NB4 (cell line): ENCODE measurements around the gene COL1A2.

Experiments used
- DNase-seq: peaks from one replicate; pipeline ENCODE4 v3.0.0; 2010; ENCODE audit warnings: low read depth
- H3K4me3 ChIP-seq: one replicate; pipeline ENCODE4 v1.5.1; 2011; ENCODE audit warnings: mild to moderate bottlenecking, low read depth, low read length, moderate library complexity
- CTCF ChIP-seq: IDR thresholded peaks from one replicate; pipeline ENCODE4 v1.5.1; 2012; ENCODE audit warnings: low read depth, low read length
- MAX ChIP-seq: IDR thresholded peaks from 2 replicates; pipeline ENCODE4 v1.6.1; 2011; ENCODE audit warnings: low read depth, low read length
- MYC ChIP-seq: IDR thresholded peaks from 2 replicates; pipeline ENCODE4 v1.6.1; 2011; ENCODE audit warnings: low read depth, low read length
- POLR2A ChIP-seq: IDR thresholded peaks from 2 replicates; pipeline ENCODE4 v1.6.1; 2011; ENCODE audit warnings: mild to moderate bottlenecking; ENCODE audit not compliant: insufficient read length; ENCODE audit errors: extremely low read depth

COL1A2 gene

GRCh38 chr7:94364816-94365215 lies 29.9 kb upstream of the COL1A2 start:
- TF ChIP-seq POLR2A (no peak), MAX (no peak), CTCF (no peak), MYC (no peak)
- H3K4me3 ChIP-seq, result no peak overlapping the region
- DNase-seq, result no peak

GRCh38 chr7:94366163-94366562 lies 28.5 kb upstream of the COL1A2 start:
- TF ChIP-seq MAX (no peak), MYC (no peak), POLR2A (no peak), CTCF (no peak)
- DNase-seq, result no peak
- no peak overlapping the region for H3K4me3 ChIP-seq

GRCh38 chr7:94366832-94367231 lies 27.9 kb upstream of the COL1A2 start:
- no peak for DNase-seq
- H3K4me3 ChIP-seq, result no peak overlapping the region

GRCh38 chr7:94367949-94368348 lies 26.7 kb upstream of the COL1A2 start:
- DNase-seq, result no peak
- no peak overlapping the region for H3K4me3 ChIP-seq

More at GRCh38 chr7:94366832-94367231, 27.9 kb upstream of the COL1A2 start:
- TF ChIP-seq CTCF, result no peak
- no peak for TF ChIP-seq MAX
- no peak for TF ChIP-seq MYC
- TF ChIP-seq POLR2A, result no peak

GRCh38 chr7:94368371-94368791 lies 26.3 kb upstream of the COL1A2 start:
- DNase-seq, result no peak
- H3K4me3 ChIP-seq, result no peak overlapping the region
- TF ChIP-seq CTCF, result no peak
- TF ChIP-seq MYC, result no peak
- no peak for TF ChIP-seq POLR2A
- TF ChIP-seq MAX, result no peak

More at GRCh38 chr7:94367949-94368348, 26.7 kb upstream of the COL1A2 start:
- TF ChIP-seq MAX, result no peak

GRCh38 chr7:94374231-94374630 lies 20.5 kb upstream of the COL1A2 start:
- TF ChIP-seq CTCF (no peak), MAX (no peak), POLR2A (no peak), MYC (no peak)
- H3K4me3 ChIP-seq, result no peak overlapping the region
- no peak for DNase-seq
